GM12874 (cell line): ENCODE measurements around the gene HECW1.

Experiments used
- TF ChIP-seq, protein P1 (sequence below): IDR thresholded peaks from 2 replicates; pipeline ENCODE4 v1.5.1; 2011; ENCODE audit warnings: low read depth, mild to moderate bottlenecking, control low read depth, low read length, moderate library complexity; ENCODE audit not compliant: insufficient read depth

HECW1 gene

DNA sequence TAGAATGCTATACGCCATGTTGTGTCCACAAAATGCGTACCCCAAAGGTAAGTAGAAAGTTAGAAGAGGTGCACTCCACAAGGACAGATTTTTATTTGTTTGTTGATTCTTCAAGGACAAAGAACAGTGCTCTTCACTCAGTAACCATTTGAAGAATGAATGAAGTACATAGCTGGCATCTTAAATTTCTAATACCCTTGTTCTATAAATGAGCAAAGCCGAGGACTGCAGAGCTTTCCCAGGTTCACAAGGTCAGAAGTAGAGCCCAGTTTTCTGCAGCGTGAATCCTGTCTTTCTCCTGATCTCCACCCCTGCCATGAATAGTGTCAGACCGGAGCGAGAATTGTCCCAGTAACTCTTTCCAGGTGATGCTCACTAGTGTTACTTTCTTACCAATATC, 9.5 kb downstream of the HECW1 start:
- TF ChIP-seq, protein P1, sequence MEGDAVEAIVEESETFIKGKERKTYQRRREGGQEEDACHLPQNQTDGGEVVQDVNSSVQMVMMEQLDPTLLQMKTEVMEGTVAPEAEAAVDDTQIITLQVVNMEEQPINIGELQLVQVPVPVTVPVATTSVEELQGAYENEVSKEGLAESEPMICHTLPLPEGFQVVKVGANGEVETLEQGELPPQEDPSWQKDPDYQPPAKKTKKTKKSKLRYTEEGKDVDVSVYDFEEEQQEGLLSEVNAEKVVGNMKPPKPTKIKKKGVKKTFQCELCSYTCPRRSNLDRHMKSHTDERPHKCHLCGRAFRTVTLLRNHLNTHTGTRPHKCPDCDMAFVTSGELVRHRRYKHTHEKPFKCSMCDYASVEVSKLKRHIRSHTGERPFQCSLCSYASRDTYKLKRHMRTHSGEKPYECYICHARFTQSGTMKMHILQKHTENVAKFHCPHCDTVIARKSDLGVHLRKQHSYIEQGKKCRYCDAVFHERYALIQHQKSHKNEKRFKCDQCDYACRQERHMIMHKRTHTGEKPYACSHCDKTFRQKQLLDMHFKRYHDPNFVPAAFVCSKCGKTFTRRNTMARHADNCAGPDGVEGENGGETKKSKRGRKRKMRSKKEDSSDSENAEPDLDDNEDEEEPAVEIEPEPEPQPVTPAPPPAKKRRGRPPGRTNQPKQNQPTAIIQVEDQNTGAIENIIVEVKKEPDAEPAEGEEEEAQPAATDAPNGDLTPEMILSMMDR, result no peak

DNA sequence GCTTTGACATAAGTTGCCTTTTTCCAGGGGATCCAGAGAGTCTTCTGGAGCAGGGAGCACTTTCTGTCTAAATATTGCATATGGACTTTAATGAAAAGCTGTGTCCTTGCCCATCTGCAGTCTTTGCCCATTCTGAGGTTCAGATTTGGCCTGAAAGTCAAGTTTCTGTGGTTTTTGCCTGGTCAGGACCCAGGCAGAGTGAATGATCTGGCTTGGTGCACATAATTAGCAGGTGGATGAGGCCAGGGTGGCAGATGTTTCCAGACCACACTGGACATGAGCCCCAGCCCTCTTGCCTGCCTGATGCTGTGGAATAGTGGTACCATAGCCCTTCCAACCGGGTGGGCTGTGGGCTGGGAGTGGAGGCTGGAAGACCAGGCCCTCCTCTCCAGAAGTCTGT, 11.0 kb downstream of the HECW1 start:
- TF ChIP-seq, protein P1, result no peak

DNA sequence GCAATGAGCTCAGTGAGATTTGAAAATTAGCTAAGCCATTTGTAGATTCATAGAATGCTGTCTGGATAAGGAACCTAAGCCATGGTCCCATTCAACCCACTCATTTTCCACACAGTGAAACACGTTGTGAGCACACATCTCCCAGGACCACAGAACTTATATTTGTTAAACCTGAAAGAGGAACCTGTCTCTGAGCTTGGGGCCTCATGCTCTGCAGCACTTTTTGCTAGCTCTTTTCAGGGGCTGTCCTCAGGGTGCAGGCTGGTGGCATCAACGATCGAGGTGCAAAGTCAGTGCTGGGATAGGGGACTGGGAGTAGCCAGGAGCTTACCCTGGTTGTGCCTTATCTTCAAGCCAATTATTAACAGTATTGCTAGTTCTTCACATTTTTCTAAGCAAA, 11.9 kb downstream of the HECW1 start:
- TF ChIP-seq, protein P1, result no peak

DNA sequence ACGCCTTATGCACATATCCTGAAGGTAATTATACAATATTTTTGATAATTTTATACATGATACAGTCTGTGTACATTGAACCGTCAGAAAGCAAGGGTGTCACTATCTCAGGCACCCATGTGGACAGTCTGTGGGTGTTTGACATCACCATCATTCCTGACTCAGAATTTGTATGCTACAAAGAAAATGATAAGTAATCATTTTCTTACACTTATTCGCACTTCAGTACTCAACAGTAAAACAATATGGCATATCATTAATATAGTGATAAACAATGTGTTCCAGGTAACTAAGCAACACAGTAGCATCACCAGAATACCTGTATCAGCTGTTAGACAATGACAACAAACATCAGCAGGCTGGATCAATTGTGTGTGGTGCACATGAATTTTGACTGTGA, 17.9 kb downstream of the HECW1 start:
- TF ChIP-seq, protein P1, result no peak

DNA sequence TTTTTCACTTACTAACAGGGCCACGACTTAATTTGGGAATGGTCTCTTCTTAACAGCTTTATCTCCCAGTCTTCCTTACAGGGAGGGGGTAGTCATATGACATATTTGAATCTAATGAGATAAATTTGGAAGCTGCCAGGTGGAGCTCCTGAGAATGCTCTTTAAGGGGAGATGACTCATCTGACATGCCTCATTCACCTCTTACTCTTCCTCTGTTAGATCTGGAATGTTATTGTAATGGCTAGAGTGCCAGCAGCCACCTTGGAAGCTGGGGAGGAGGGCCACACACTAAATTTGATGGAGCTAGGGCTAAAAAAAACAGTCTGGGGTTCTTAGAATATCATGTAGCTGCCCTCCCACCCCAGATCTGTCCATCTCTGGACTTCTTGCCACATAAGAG, 22.7 kb downstream of the HECW1 start:
- TF ChIP-seq, protein P1, result no peak

DNA sequence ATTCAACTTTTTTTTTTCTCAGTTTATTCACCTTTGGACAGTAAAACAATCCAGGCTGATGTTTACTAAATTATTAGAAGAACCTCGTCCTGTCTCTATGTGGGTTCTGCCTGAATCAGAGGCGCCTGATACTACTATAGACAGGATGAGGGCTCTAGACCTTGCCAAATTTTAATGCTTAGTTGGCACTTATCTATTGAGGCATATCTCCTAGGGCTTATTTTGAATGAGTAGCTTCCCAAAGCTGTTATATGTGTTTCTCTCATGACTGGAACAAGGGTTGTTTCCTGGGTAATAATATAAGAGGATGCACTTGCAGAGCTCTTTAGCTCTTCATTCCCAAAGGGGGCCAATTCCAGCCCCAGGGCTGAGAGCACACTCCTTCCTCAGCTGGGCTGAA, 23.6 kb downstream of the HECW1 start:
- TF ChIP-seq, protein P1, result no peak

DNA sequence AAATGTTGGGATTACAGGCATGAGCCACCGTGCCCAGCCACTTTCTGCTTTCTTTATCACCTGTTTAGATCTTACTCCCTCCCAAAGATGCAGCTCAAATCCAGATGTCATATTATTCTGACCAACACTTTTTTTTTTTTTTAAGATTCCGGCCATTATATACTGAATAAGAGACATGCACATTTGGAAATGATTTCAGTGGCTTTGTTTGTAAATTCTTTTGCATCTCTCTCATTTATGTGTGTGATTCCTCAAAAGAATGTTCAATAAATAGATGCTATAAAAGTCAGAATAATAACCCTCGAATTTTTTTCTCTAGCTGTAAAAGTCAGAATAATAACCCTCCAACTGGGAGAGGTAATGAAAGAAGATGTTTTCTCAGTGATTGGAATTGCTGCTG, 25.4 kb downstream of the HECW1 start:
- TF ChIP-seq, protein P1, result no peak

DNA sequence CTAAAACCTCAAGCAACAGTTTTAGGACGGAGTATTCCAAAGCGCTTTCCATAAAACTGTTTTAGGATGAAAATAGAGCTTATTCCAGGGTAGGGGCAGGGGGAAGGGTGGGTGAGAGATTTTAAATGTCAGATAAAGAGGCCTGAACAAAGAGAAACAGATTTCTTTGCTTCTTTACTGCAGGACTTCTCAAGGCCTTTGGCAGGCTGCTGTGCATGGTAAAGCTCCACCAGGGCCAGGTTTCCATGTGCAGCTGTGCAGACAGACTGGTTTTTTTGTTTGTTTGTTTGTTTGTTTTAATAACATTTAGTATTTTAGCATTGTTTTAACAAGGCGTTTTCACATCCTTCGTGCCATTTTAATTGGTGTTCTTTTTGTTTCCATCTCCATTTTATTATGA, 26.3 kb downstream of the HECW1 start:
- TF ChIP-seq, protein P1, result no peak
